Duodenal mucosa (tissue), 2 donors: Measurements from ENCODE around the gene FRYL.
A peak's percentile ranks its signal among the peaks of the same experiment; 100 is the strongest.
"Not testable (repeated sequence)": the region's sequence is repeated elsewhere in the genome, so short reads cannot be mapped to it uniquely, and the experiment has no call there.

ENCODE experiments used
- H3K27ac ChIP-seq: one replicate; pipeline ENCODE4 v1.7.0; 2013; ENCODE audit warnings: low read depth, low read length
- H3K27me3 ChIP-seq, 2 donors: one replicate each; pipeline ENCODE4 v1.7.0; 2013; ENCODE audit warnings: low read length in 2 of 2, control low read depth in 1 of 2; ENCODE audit not compliant: insufficient read depth in 2 of 2, control insufficient read depth in 1 of 2
- H3K36me3 ChIP-seq, 2 donors: one replicate each; pipeline ENCODE4 v1.7.0; 2013; ENCODE audit warnings: low read length in 2 of 2, control low read depth in 1 of 2; ENCODE audit not compliant: insufficient read depth in 2 of 2, control insufficient read depth in 1 of 2
- H3K4me1 ChIP-seq, 2 donors: one replicate each; pipeline ENCODE4 v1.7.0; 2013; ENCODE audit warnings: low read length in 2 of 2, control low read depth in 1 of 2; ENCODE audit not compliant: insufficient read depth in 2 of 2, control insufficient read depth in 1 of 2
- H3K4me3 ChIP-seq, 2 donors: one replicate each; pipeline ENCODE4 v1.7.0; 2013; ENCODE audit warnings: low read length in 2 of 2, low read depth in 1 of 2
- H3K9ac ChIP-seq, 2 donors: one replicate each; pipeline ENCODE4 v1.7.0; 2013; ENCODE audit warnings: low read length in 2 of 2, low read depth in 1 of 2
- H3K9me3 ChIP-seq, 2 donors: one replicate each; pipeline ENCODE4 v1.7.0; 2013; ENCODE audit warnings: low read length in 2 of 2, control low read depth in 1 of 2; ENCODE audit not compliant: control insufficient read depth in 1 of 2

The FRYL gene

GRCh38 chr4:48704091-48704802 lies 75.8 kb downstream of the FRYL start:
- peaks cover 9 to 11% of the 10 kb centered on the region in 2 donors for H3K4me1 ChIP-seq
- H3K9me3 ChIP-seq, result no peaks in the 10 kb centered on the region
- H3K4me3 ChIP-seq, result no peak overlapping the region
- peaks cover 0 to 8% of the 10 kb centered on the region in 2 donors for H3K36me3 ChIP-seq
- no peaks in the 10 kb centered on the region for H3K27me3 ChIP-seq
- no peak overlapping the region for H3K9ac ChIP-seq
- H3K27ac ChIP-seq, result no peak overlapping the region

GRCh38 chr4:48699475-48699874 lies 80.6 kb downstream of the FRYL start:
- Histone ChIP-seq H3K27me3 (no peaks in the 10 kb centered on the region), H3K9me3 (no peaks in the 10 kb centered on the region), H3K9ac (no peak overlapping the region), H3K36me3 (no peaks in the 10 kb centered on the region), H3K27ac (no peak overlapping the region), H3K4me3 (no peak overlapping the region), H3K4me1 (peaks cover 16 to 25% of the 10 kb centered on the region in 2 donors)

DNA sequence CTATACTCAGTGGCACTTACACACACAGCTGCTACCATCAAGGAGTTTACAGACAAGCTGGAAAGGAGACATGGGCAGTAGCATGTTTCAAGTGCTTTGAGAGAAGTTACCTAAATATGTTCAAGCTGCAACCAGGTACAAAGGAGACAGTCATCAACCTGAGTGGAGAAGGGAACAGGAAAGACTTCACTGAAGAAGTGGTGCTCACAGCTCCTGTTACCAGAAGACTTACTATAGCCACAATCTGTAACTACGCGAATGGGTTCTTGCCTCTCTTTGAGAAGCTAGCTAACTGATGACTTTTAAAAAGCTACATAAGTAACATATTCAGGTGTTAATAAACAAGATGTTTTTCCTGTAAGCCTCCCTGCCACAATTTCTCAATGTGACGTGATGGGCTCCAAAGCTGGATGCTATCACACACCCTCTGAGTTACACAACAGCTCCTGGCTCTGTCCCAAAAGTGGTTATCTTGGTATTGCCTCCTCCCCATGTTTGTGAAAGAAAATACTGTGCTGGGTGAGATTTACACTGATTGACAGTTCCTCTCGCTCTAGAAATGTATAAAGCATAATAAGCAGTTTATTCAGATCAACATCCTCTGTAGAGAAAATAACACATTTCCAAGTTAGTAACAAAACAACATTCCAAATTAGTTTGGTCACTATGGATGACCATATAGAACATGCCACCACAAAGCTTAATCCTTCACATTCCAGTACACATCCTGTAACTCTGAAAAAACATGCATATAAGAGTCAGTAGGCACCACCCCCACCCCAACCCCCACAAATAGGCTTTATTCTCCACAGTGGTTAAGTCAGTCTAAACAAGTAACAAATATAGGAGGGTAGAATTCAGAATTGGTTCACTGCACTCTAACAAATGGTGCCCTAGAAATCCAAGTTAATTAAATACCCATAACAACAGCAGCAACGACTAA lies 81.8 kb downstream of the FRYL start:
- Histone ChIP-seq H3K4me1 (peaks cover 16 to 25% of the 10 kb centered on the region in 2 donors), H3K9me3 (no peaks in the 10 kb centered on the region), H3K36me3 (no peaks in the 10 kb centered on the region), H3K4me3 (no peak overlapping the region), H3K27me3 (no peaks in the 10 kb centered on the region), H3K9ac (peak overlapping the region in 1 of 2 donors; percentile 1), H3K27ac (no peak overlapping the region)

DNA sequence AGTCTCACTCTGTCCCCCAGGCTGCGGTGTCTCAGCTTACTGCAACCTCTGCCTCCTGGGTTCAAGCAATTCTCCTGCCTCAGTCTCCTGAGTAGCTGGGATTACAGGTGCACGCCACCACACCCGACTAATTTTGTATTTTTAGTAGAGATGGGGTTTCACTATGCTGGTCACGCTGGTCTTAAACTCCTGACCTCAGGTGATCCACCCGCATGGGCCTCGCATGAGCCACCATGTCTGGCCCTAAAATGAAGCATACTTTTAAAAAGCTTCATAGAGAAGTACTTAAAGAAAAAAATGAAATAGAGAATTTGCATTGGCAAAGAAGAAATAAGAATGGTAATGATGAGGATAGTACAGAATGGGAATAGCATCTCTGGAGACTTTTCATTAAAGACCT lies 82.6 kb downstream of the FRYL start:
- H3K4me1 ChIP-seq, result peaks cover 16 to 25% of the 10 kb centered on the region in 2 donors
- H3K9ac ChIP-seq, H3K4me3 ChIP-seq, H3K27me3 ChIP-seq, H3K27ac ChIP-seq, H3K9me3 ChIP-seq, H3K36me3 ChIP-seq: not testable (repeated sequence)

GRCh38 chr4:48694824-48695223 lies 85.3 kb downstream of the FRYL start:
- Histone ChIP-seq H3K9me3 (no peaks in the 10 kb centered on the region), H3K4me1 (peaks cover 15 to 19% of the 10 kb centered on the region in 2 donors), H3K27ac (no peak overlapping the region), H3K27me3 (no peaks in the 10 kb centered on the region), H3K9ac (no peak overlapping the region), H3K36me3 (no peaks in the 10 kb centered on the region), H3K4me3 (no peak overlapping the region)

DNA sequence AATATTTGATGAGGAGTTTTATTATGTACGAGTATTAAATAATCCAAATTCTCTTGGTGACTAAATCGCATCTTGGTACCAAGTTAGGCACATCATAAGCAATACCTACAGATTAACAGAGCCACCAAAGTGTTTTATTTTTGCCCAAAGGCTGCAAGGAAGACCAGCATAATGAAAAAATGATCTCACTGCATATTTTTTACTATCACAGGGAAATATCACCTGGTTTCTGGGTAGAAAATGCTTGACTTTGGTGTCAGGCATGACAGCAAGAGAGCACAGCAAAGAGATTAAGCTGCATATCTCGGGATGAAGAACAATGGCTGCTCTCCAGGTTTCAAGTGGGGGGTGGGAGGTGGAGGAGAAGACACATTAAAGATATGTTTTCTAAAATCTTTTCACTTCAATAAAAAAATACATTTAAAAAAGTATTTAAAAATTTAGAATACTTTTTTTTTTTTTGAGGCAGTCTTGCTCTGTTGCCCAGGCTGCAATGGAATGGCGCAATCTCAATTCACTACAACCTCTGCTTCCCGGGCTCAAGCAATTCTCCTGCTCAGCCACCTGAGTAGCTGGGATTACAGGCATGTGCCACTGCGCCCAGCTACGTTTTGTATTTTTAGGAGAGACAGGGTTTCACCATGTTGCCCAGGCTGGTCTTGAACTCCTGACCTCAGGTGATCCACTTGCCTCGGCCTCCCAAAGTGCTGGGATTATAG lies 86.1 kb downstream of the FRYL start:
- H3K9me3 ChIP-seq, result no peaks in the 10 kb centered on the region
- H3K27me3 ChIP-seq, result no peaks in the 10 kb centered on the region
- no peaks in the 10 kb centered on the region for H3K36me3 ChIP-seq
- H3K4me1 ChIP-seq, result peaks cover 11 to 12% of the 10 kb centered on the region in 2 donors
- H3K4me3 ChIP-seq, result no peak overlapping the region
- H3K27ac ChIP-seq, result no peak overlapping the region
- H3K9ac ChIP-seq, result no peak overlapping the region

- Histone ChIP-seq H3K9me3 (no peaks in the 10 kb centered on the region), H3K4me3 (no peak overlapping the region), H3K36me3 (no peaks in the 10 kb centered on the region), H3K4me1 (peaks cover under 1 to 2% of the 10 kb centered on the region in 2 donors), H3K27ac (no peak overlapping the region), H3K9ac (no peak overlapping the region), H3K27me3 (no peaks in the 10 kb centered on the region)
Observed at GRCh38 chr4:48692897-48693296, 87.2 kb downstream of the FRYL start.

DNA sequence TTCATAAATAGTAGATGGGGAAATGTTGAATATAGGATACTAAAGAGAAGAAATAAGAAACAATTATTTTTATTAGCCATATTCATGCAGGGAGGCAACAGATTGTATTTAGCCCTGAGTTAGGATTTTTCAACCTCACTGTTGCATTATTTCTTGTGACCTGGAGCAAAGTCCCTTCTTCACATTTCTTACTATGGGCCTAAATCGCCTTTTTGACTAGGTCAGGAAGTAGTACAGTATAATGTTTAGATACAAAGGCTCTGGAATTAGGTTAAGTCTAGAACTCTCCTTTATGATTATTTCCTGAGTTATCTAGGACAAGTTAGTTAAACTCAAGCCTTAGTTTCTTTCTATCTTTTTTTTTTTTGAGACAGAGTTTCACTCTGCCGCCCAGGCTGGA lies 88.0 kb downstream of the FRYL start:
- no peak overlapping the region for H3K4me3 ChIP-seq
- H3K36me3 ChIP-seq, result no peaks in the 10 kb centered on the region
- no peaks in the 10 kb centered on the region for H3K4me1 ChIP-seq
- no peaks in the 10 kb centered on the region for H3K9me3 ChIP-seq
- H3K9ac ChIP-seq, result no peak overlapping the region
- H3K27me3 ChIP-seq, result no peaks in the 10 kb centered on the region
- H3K27ac ChIP-seq, result no peak overlapping the region

DNA sequence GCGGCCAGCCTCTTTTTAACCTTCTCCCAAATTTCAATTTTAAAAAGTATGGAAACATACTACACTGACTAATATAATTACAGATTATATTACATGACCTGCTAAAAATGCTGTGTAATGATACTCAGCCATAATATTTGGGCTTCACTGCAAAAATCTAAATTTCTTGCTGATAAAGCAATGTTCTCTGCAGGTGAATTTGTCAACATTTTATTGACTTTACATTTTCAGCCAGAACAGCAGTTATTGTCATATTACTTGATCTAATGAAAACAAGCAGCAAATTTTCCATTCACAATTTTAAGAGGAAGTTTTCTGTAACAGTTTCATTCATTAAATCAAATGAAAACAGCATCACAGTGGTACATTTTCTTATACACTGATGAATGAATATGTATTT lies 91.1 kb downstream of the FRYL start:
- no peak overlapping the region for H3K9ac ChIP-seq
- no peaks in the 10 kb centered on the region for H3K9me3 ChIP-seq
- no peaks in the 10 kb centered on the region for H3K27me3 ChIP-seq
- H3K4me3 ChIP-seq, result no peak overlapping the region
- H3K27ac ChIP-seq, result no peak overlapping the region
- H3K4me1 ChIP-seq, result peaks cover 4 to 8% of the 10 kb centered on the region in 2 donors
- peaks cover 0 to under 1% of the 10 kb centered on the region in 2 donors for H3K36me3 ChIP-seq
